A549 (cell line): ENCODE measurements around the gene CYB5B. TPM values are rescaled to one million over a fixed set of nuclear protein-coding genes. Genes with fewer than 3 reads are reported as not detected.
A peak's percentile ranks its signal among the peaks of the same experiment; 100 is the strongest.

Experiments
- ATAC-seq, 2 experiments: fragments of 200-7000 bp in 1 of 2; fragments of >200 bp in 1 of 2; cut with Nextera tagmentation in 1 of 2; cut with Tn5 transposase in 1 of 2; 3 replicates each; pipeline versions ENCODE4 v1.8.0 to v1.9.1; 2018 to 2020; ENCODE audit warnings: mild to moderate bottlenecking in 1 of 2, moderate library complexity in 1 of 2
- CTCF ChIA-PET: fragments of 300-600 bp; sonication (Branson Sonifier 250); formaldehyde crosslinking; extraction: SDS; loops from one replicate; lab custom pipeline; 2021; ENCODE audit warnings: antibody characterized with exemption, inconsistent platforms; lab: Yijun Ruan, JAX
- POLR2A ChIA-PET: fragments of 350-600 bp; formaldehyde crosslinking; extraction: SDS; loops from one replicate; lab custom pipeline; 2021; ENCODE audit warnings: antibody characterized with exemption, inconsistent platforms; lab: Yijun Ruan, JAX
- DNase-seq, 2 experiments: peaks; one replicate each; pipeline versions ENCODE4 v3.0.0 to v3.0.0-alpha.2; 2011 to 2016; ENCODE audit warnings: low read depth in 1 of 2, low spot score in 1 of 2
- FAIRE-seq: peaks from 2 replicates; lab custom pipeline; 2011; peaks lifted over from hg19 to GRCh38; lab: Jason Lieb, UNC
- H3K27ac ChIP-seq, 2 experiments: fragments of >200 bp; sonication (Bioruptor Twin); formaldehyde crosslinking; 3 replicates each; pipeline ENCODE4 v1.5.1; 2016 to 2017
- H3K4me1 ChIP-seq: fragments of >200 bp; sonication (Bioruptor Twin); formaldehyde crosslinking; 3 replicates; pipeline ENCODE4 v1.6.1; 2016
- H3K4me2 ChIP-seq: fragments of >200 bp; sonication (Bioruptor Twin); formaldehyde crosslinking; 3 replicates; pipeline ENCODE4 v1.6.1; 2016
- H3K4me3 ChIP-seq: fragments of >200 bp; sonication (Bioruptor Twin); formaldehyde crosslinking; 3 replicates; pipeline ENCODE4 v1.5.1; 2016
- H3K9me3 ChIP-seq: fragments of >200 bp; sonication (Bioruptor Twin); formaldehyde crosslinking; 3 replicates; pipeline ENCODE4 v1.6.1; 2016
- CBX8 ChIP-seq: fragments of 200-600 bp; sonication (generic); IDR thresholded peaks from 2 replicates; pipeline ENCODE4 v1.6.1; 2016
- CEBPB ChIP-seq, 2 experiments: fragments of >200 bp in 1 of 2; sonication (Bioruptor Twin) in 1 of 2; formaldehyde crosslinking in 1 of 2; IDR thresholded peaks; 2 replicates each; pipeline ENCODE4 v1.6.1; 2012 to 2016
- CHD2 ChIP-seq: fragments of 150-350 bp; IDR thresholded peaks from 2 replicates; pipeline ENCODE4 v1.6.1; 2014; ENCODE audit warnings: low read length; ENCODE audit not compliant: partially characterized antibody
- CTCF ChIP-seq: fragments of >200 bp; sonication (Bioruptor Twin); formaldehyde crosslinking; IDR thresholded peaks from 3 replicates; pipeline ENCODE4 v1.5.1; 2016
- EHMT2 ChIP-seq: fragments of 200-600 bp; sonication (generic); IDR thresholded peaks from 2 replicates; pipeline ENCODE4 v1.6.1; 2016; ENCODE audit warnings: antibody characterized with exemption, low read depth, mild to moderate bottlenecking, moderate library complexity
- EP300 ChIP-seq, 2 experiments: fragments of >200 bp; sonication (Bioruptor Twin); formaldehyde crosslinking; IDR thresholded peaks; 2 replicates in 1 of 2; 3 replicates in 1 of 2; pipeline ENCODE4 v1.6.1; 2016 to 2017
- ESRRA ChIP-seq: fragments of 150-350 bp; IDR thresholded peaks from 2 replicates; pipeline ENCODE4 v1.6.1; 2014; ENCODE audit warnings: mild to moderate bottlenecking, low read length, borderline replicate concordance
- FOSL2 ChIP-seq, 2 experiments: fragments of 450-650 bp in 1 of 2; fragments of >200 bp in 1 of 2; sonication (Bioruptor Twin) in 1 of 2; formaldehyde crosslinking; IDR thresholded peaks; 2 replicates each; pipeline versions ENCODE4 v1.5.0 to v1.6.1; 2016 to 2020; ENCODE audit warnings: mild to moderate bottlenecking in 1 of 2, moderate library complexity in 1 of 2
- FOXS1 ChIP-seq: fragments of 250-450 bp; sonication (Bioruptor Pico); IDR thresholded peaks from 2 replicates; pipeline ENCODE4 v1.5.0; 2020; ENCODE audit warnings: mild to moderate bottlenecking, moderate library complexity
- GATA3 ChIP-seq: IDR thresholded peaks from 2 replicates; pipeline ENCODE4 v1.6.1; 2012; ENCODE audit warnings: borderline replicate concordance
- HES2 ChIP-seq: fragments of >200 bp; sonication (Bioruptor Twin); formaldehyde crosslinking; IDR thresholded peaks from 2 replicates; pipeline ENCODE4 v1.6.1; 2016
- HOXB5 ChIP-seq: fragments of 250-450 bp; sonication (Bioruptor Pico); IDR thresholded peaks from 2 replicates; pipeline ENCODE4 v1.5.0; 2020; ENCODE audit warnings: mild to moderate bottlenecking, moderate library complexity
- JUN ChIP-seq, 2 experiments: fragments of >200 bp; sonication (Bioruptor Twin); formaldehyde crosslinking; IDR thresholded peaks; 2 replicates in 1 of 2; 3 replicates in 1 of 2; pipeline ENCODE4 v1.6.1; 2016 to 2017
- JUNB ChIP-seq: fragments of >200 bp; sonication (Bioruptor Twin); formaldehyde crosslinking; IDR thresholded peaks from 2 replicates; pipeline ENCODE4 v1.6.1; 2016
- PBX3 ChIP-seq: IDR thresholded peaks from 2 replicates; pipeline ENCODE4 v1.6.1; 2012
- POLR2AphosphoS2 ChIP-seq: conservative IDR thresholded peaks from 2 replicates; pipeline ENCODE4 v1.6.1; 2012; ENCODE audit warnings: low read length, improper control_type of control experiment, inconsistent platforms
- RAD21 ChIP-seq, 2 experiments: fragments of >200 bp in 1 of 2; sonication (Bioruptor Twin) in 1 of 2; formaldehyde crosslinking in 1 of 2; IDR thresholded peaks in 1 of 2; conservative IDR thresholded peaks in 1 of 2; 2 replicates in 1 of 2; 3 replicates in 1 of 2; pipeline ENCODE4 v1.6.1; 2012 to 2018; ENCODE audit warnings: inconsistent platforms in 1 of 2
- RFX5 ChIP-seq: fragments of 450-650 bp; IDR thresholded peaks from 2 replicates; pipeline ENCODE4 v1.7.1; 2014; ENCODE audit warnings: antibody characterized with exemption, mild to moderate bottlenecking, moderate library complexity
- SMC3 ChIP-seq: fragments of >200 bp; sonication (Bioruptor Twin); formaldehyde crosslinking; IDR thresholded peaks from 3 replicates; pipeline ENCODE4 v1.6.1; 2018; ENCODE audit warnings: inconsistent platforms
- ZFP36 ChIP-seq: fragments of 450-650 bp; IDR thresholded peaks from 2 replicates; pipeline ENCODE4 v1.6.1; 2014; ENCODE audit warnings: borderline replicate concordance; ENCODE audit not compliant: partially characterized antibody
- WGBS: methylation state at CpG from one replicate; pipeline ENCODE4 v1.1.6; 2017; ENCODE audit errors: missing lambda C conversion rate; 5-methylcytosine and 5-hydroxymethylcytosine counted together
- polyA plus RNA-seq, 4 experiments: library from polyadenylated mRNA; depleted of rRNA in 3 of 4; stranded (reverse); fragments of >200 nt; fragmentation: RNase III in 1 of 4; extraction: RNeasy Plus Mini Kit Qiagen cat#74134 plus additional on column Dnase treatment in 1 of 4; gene quantifications; 2 replicates in 3 of 4; 3 replicates in 1 of 4; pipeline ENCODE4 v1.2.3, GENCODE V29; 2011 to 2017
- TF ChIP-seq, protein P1 (sequence below): fragments of >200 bp; sonication (Bioruptor Twin); formaldehyde crosslinking; IDR thresholded peaks from 3 replicates; pipeline ENCODE4 v1.6.1; 2016
- TF ChIP-seq, protein P2 (sequence below): IDR thresholded peaks from 2 replicates; pipeline ENCODE4 v1.6.1; 2012

Gene CYB5B
- polyA plus RNA-seq, 2 of the 4 experiments (the other 2 are of a cell fraction) = 248 to 477 TPM

GRCh38 chr16:69396187-69397061, 28.0 kb upstream of the CYB5B start (continued):
- TF ChIP-seq, protein P1, sequence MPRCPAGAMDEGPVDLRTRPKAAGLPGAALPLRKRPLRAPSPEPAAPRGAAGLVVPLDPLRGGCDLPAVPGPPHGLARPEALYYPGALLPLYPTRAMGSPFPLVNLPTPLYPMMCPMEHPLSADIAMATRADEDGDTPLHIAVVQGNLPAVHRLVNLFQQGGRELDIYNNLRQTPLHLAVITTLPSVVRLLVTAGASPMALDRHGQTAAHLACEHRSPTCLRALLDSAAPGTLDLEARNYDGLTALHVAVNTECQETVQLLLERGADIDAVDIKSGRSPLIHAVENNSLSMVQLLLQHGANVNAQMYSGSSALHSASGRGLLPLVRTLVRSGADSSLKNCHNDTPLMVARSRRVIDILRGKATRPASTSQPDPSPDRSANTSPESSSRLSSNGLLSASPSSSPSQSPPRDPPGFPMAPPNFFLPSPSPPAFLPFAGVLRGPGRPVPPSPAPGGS = peak; percentile 98
- no peak for TF ChIP-seq CBX8
- TF ChIP-seq FOXS1 = peak; percentile 87; the same call in 1 of the 2 replicates
- no peak for TF ChIP-seq EHMT2
- peak; percentile 28; the same call in 1 of the 2 replicates for TF ChIP-seq FOSL2 (IDR thresholded peaks at IDR 0.05)
- TF ChIP-seq FOSL2 (CRISPR knock-in tag; IDR thresholded peaks at IDR 0.05) = peak; percentile 65; the same call in 1 of the 2 replicates
- TF ChIP-seq, protein P2, sequence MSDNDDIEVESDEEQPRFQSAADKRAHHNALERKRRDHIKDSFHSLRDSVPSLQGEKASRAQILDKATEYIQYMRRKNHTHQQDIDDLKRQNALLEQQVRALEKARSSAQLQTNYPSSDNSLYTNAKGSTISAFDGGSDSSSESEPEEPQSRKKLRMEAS = peak; percentile 84
- TF ChIP-seq RAD21 (conservative IDR thresholded peaks at IDR 0.05 in 1 of 2, IDR thresholded peaks at IDR 0.05 in 1 of 2) = peak; percentile 81 to 83
- 0 out of 2 replicates have a peak, but pooled peaks have one; percentile 25 for TF ChIP-seq RFX5
- peak; percentile 74; the same call in 1 of the 2 replicates for TF ChIP-seq PBX3
- TF ChIP-seq ZFP36 = no peak
- TF ChIP-seq, all 56 proteins: peak for 17

DNA sequence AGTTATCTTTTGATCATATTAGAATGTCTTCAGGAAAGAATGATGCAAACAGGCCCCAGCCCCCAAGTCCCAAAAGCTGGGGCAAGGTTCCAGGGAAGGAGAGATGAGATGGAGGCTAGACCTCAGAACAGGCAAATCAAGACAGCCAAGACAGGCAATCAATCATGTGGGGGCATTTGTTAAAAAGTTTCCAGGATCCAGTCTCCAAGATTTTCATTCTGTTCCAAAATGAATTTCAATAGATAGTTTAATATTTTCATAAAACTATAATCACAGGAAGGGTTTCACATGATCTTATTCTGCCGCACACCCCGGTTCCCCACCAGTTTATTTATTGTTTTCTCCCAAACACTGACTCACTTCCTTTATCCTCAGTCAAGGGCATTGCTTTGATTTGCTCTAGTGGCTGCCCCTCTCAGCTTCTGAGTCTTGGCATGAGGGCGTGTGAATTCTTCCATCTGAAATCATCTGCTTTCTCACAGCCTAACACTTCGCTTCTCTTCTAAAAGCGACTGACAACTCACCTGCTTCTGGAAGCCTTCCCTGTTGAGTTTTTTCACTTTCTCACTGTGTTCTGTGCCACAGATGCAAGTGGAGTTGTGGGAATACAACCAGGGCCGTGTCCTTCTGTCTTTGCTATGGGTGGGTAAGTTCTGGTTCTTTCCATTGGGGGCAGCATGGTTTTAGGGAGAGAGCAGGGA, 26.4 kb upstream of the CYB5B start:
- peak; percentile 7 for FAIRE-seq
- H3K4me2 ChIP-seq = peak overlapping the region; percentile 90

More for the DNA sequence above, 26.4 kb upstream of the CYB5B start:
- peak overlapping the region; percentile 90 to 95 for H3K27ac ChIP-seq
- peak; percentile 79 to 93 for DNase-seq
- ATAC-seq = peak; percentile 86 to 90
- H3K4me3 ChIP-seq = peak overlapping the region; percentile 14
- peaks cover 68% of the 10 kb centered on the region for H3K4me1 ChIP-seq
- POLR2A ChIA-PET = interaction anchor here (0.6 to 3.4 kb wide), 7 partner anchors 132 to 587 kb away, joined by 3 to 28 read pairs (median 3); partner anchors contain the start of genes NOB1 and NQO1
- no peaks in the 10 kb centered on the region for H3K9me3 ChIP-seq
- WGBS = under 1% methylated on average over 6 of the region's 6 CpGs
- TF ChIP-seq CHD2 (no peak), HOXB5 (CRISPR knock-in tag) (peak; percentile 92), JUN (IDR thresholded peaks at IDR 0.05) (0 out of 5 replicates have a peak, but pooled peaks have one; percentile 43 to 54), FOSL2 (IDR thresholded peaks at IDR 0.05) (0 out of 2 replicates have a peak, but pooled peaks have one; percentile 41), FOSL2 (CRISPR knock-in tag; IDR thresholded peaks at IDR 0.05) (peak; percentile 83), POLR2AphosphoS2 (no peak), ESRRA (peak; percentile 20), CEBPB (IDR thresholded peaks at IDR 0.05) (0 out of 4 replicates have a peak, but pooled peaks of 1 of the 2 experiments have one; percentile 2), ZFP36 (no peak), FOXS1 (0 out of 2 replicates have a peak, but pooled peaks have one; percentile 40), CTCF (peak; percentile 70), RAD21 (conservative IDR thresholded peaks at IDR 0.05 in 1 of 2, IDR thresholded peaks at IDR 0.05 in 1 of 2) (peak; percentile 87 to 90), SMC3 (peak; percentile 67), GATA3 (peak; percentile 82; the same call in 1 of the 2 replicates), HES2 (no peak), EP300 (IDR thresholded peaks at IDR 0.05) (peak; percentile 34 to 54; a peak in 3 of 5 replicates), JUNB (peak; percentile 65; the same call in 1 of the 2 replicates)
- TF ChIP-seq, protein P2 = peak; percentile 83
- TF ChIP-seq, protein P1 = 0 out of 3 replicates have a peak, but pooled peaks have one; percentile 47
- TF ChIP-seq, all 56 proteins: peak for 14
- CTCF ChIA-PET = interaction anchor here (0.6 to 5.9 kb wide), 52 partner anchors 9 to 398 kb away, joined by 3 to 67 read pairs (median 5); partner anchors contain the start of genes CYB5B, NOB1 and TERF2
